ENCODE results near the gene TMEM170A. TPM values are rescaled to one million over a fixed set of nuclear protein-coding genes. Genes with fewer than 3 reads are reported as not detected.

Gene TMEM170A
- total RNA-seq, 1 experiment from 2014 or later = 46.8 TPM

- no peak within 1 kb of the TSS for H3T11ph ChIP-seq (ENCODE audit: low read length)
- H3K4me2 ChIP-seq (ENCODE audit: insufficient read depth, insufficient read length, low read length) = peak within 1 kb of the TSS; percentile 65
- H3K9me3 ChIP-seq (ENCODE audit: control insufficient read depth, low read depth, low read length) = no peaks in the 10 kb centered on the region
- H2BK12ac ChIP-seq (ENCODE audit: insufficient read length, low read depth, low read length) = no peak within 1 kb of the TSS
- no peak within 1 kb of the TSS for H2BK5ac ChIP-seq (ENCODE audit: insufficient read length, low read length)
- H3K27ac ChIP-seq (ENCODE audit: insufficient read length, low read depth, low read length) = no peak within 1 kb of the TSS
- H2AFZ ChIP-seq (ENCODE audit: low read length) = no peak within 1 kb of the TSS
- no peaks in the 10 kb centered on the region for H3K27me3 ChIP-seq (ENCODE audit: insufficient read depth, low read length)
- no peak within 1 kb of the TSS for H4K8ac ChIP-seq (replicated peaks; ENCODE audit: insufficient read length, low read depth, low read length)
- H3K4me1 ChIP-seq (ENCODE audit: insufficient read depth, low read length) = no peaks in the 10 kb centered on the region; the same call in 1 of the 2 replicates
- no peaks in the 10 kb centered on the region for H3K9me3 Mint-ChIP-seq
- no CpG with 5 or more reads among the region's 43 CpGs for WGBS (ENCODE audit: extremely low coverage, insufficient read length, low lambda C conversion rate)
- no peaks in the 10 kb centered on the region for H3K79me1 ChIP-seq (ENCODE audit: insufficient read depth, low read depth, low read length, poor library complexity, severe bottlenecking)
- peaks cover 6% of the 10 kb centered on the region; the same call in 1 of the 2 replicates for H3K27me3 Mint-ChIP-seq (ENCODE audit: low read depth)
- no peak within 1 kb of the TSS for H3K4ac ChIP-seq (ENCODE audit: low read depth, low read length)
- H2BK15ac ChIP-seq (ENCODE audit: low read depth, low read length) = no peak within 1 kb of the TSS
- peaks cover 3% of the 10 kb centered on the region for H4K20me1 ChIP-seq (ENCODE audit: control insufficient read depth, insufficient read depth, insufficient read length)
- H3K23me2 ChIP-seq (ENCODE audit: insufficient read length, low read depth, low read length, poor library complexity, severe bottlenecking) = peaks cover 12% of the 10 kb centered on the region
- H3K18ac ChIP-seq (ENCODE audit: insufficient read length, low read depth, low read length) = peak within 1 kb of the TSS; percentile 72
- TF ChIP-seq CTCF (conservative IDR thresholded peaks at IDR 0.05) = no peak
- H3K56ac ChIP-seq (ENCODE audit: insufficient read length, low read depth, low read length) = no peak within 1 kb of the TSS
- H2BK20ac ChIP-seq (ENCODE audit: low read depth, low read length, poor library complexity, severe bottlenecking) = no peak within 1 kb of the TSS
- peak within 1 kb of the TSS; percentile 85 to 94 for H3K4me3 Mint-ChIP-seq
- H4K5ac ChIP-seq (ENCODE audit: insufficient read length, low read depth, low read length) = no peak within 1 kb of the TSS
- H4K91ac ChIP-seq (ENCODE audit: insufficient read length, low read depth, low read length) = no peak within 1 kb of the TSS
- H3K36me3 Mint-ChIP-seq (ENCODE audit: insufficient read depth in 1 of 3, low read depth in 3 of 3) = peaks cover 0 to 9% (median 0%) of the 10 kb centered on the region in 3 experiments; a peak in 3 of 7 replicates
- peak; percentile 88 for DNase-seq
- H3K9ac ChIP-seq (ENCODE audit: extremely low read depth, insufficient read length, low read length) = peak within 1 kb of the TSS; percentile 58
- H2BK120ac ChIP-seq (ENCODE audit: low read depth, low read length, poor library complexity, severe bottlenecking) = no peak within 1 kb of the TSS
- H3K79me2 ChIP-seq (ENCODE audit: insufficient read depth, low read length) = no peaks in the 10 kb centered on the region
- H3K23ac ChIP-seq (ENCODE audit: insufficient read length, low read depth, low read length) = no peak within 1 kb of the TSS
- H3K14ac ChIP-seq (ENCODE audit: insufficient read depth, low read length) = peak within 1 kb of the TSS; percentile 43
- H2AK5ac ChIP-seq (ENCODE audit: insufficient read length, low read length) = no peak within 1 kb of the TSS
- peak within 1 kb of the TSS; percentile 60 to 81 (median 61); a peak in 5 of 7 replicates for H3K27ac Mint-ChIP-seq
- H3K4me1 Mint-ChIP-seq = peaks cover 18 to 22% of the 10 kb centered on the region in 2 experiments
Measured at GRCh38 chr16:75495076-75495674, 30.7 kb upstream of the TMEM170A start, which contains the start of gene CHST6. TSS of gene CHST6 (minus strand) at chr16:75495441. CDS start at chr16:75479828, 15,613 bp downstream.

Data from H9 (cell line).